HG03108 (cell line): ENCODE data around the gene BCS1L.
A peak's percentile ranks its signal among the peaks of the same experiment; 100 is the strongest.
"Not testable (repeated sequence)": the region's sequence is repeated elsewhere in the genome, so short reads cannot be mapped to it uniquely, and the experiment has no call there.

Experiments used
- ATAC-seq: cut with Tn5 transposase; IDR thresholded peaks from one replicate; pipeline ENCODE4 v1.9.1; 2021; ENCODE audit warnings: moderate library complexity; ENCODE audit not compliant: unreplicated experiment

BCS1L gene

GRCh38 chr2:218659988-218660358, 490 bp downstream of the BCS1L start:
- ATAC-seq: no peak

- ATAC-seq: no peak
Measured at GRCh38 chr2:218662377-218662776, 2.9 kb downstream of the BCS1L start.

GRCh38 chr2:218662827-218663226, 3.3 kb downstream of the BCS1L start:
- no peak for ATAC-seq

- ATAC-seq: no peak
Measured at GRCh38 chr2:218663901-218664300, 4.4 kb downstream of the BCS1L start.

GRCh38 chr2:218664653-218665052, 5.2 kb downstream of the BCS1L start:
- no peak for ATAC-seq

- ATAC-seq: no peak
Measured at GRCh38 chr2:218671097-218671653, 11.7 kb downstream of the BCS1L start.

GRCh38 chr2:218671654-218672566, 12.4 kb downstream of the BCS1L start, which contains the start of the genes RNF25 and STK36:
Gene RNF25 (minus strand): TSS chr2:218672002. CDS start chr2:218671970, 32 bp downstream.
Gene STK36 (plus strand): TSS chr2:218672086. CDS start chr2:218672830, 744 bp downstream.
- peak; percentile 98 for ATAC-seq

- no peak for ATAC-seq
Measured at GRCh38 chr2:218679119-218679518, 19.6 kb downstream of the BCS1L start.

- ATAC-seq: no peak
Measured at GRCh38 chr2:218680061-218680460, 20.6 kb downstream of the BCS1L start.

GRCh38 chr2:218687400-218688060, 28.0 kb downstream of the BCS1L start:
- ATAC-seq: not testable (repeated sequence)

- no peak for ATAC-seq
Measured at GRCh38 chr2:218691234-218691633, 31.8 kb downstream of the BCS1L start.

GRCh38 chr2:218694405-218695145, 35.1 kb downstream of the BCS1L start:
- no peak for ATAC-seq

- ATAC-seq: no peak
Measured at GRCh38 chr2:218698885-218699284, 39.4 kb downstream of the BCS1L start.

GRCh38 chr2:218701806-218702205, 42.3 kb downstream of the BCS1L start:
- no peak for ATAC-seq

GRCh38 chr2:218703341-218703740, 43.9 kb downstream of the BCS1L start:
- no peak for ATAC-seq

GRCh38 chr2:218708086-218708485, 48.6 kb downstream of the BCS1L start:
- no peak for ATAC-seq

- no peak for ATAC-seq
Measured at GRCh38 chr2:218709908-218710307, 50.4 kb downstream of the BCS1L start.

- ATAC-seq: no peak
Measured at GRCh38 chr2:218710334-218710686, 50.8 kb downstream of the BCS1L start.

GRCh38 chr2:218710687-218711549, 51.4 kb downstream of the BCS1L start, which contains the start of gene TTLL4:
Gene TTLL4 (plus strand): TSS chr2:218710835. CDS start chr2:218737677, 26,842 bp downstream.
- peak; percentile 94 for ATAC-seq

GRCh38 chr2:218711550-218711929, 52.1 kb downstream of the BCS1L start:
- ATAC-seq: no peak
